Neuron (in vitro differentiated cells): ENCODE data around the gene ZDHHC18.
"Not testable (repeated sequence)": the region's sequence is repeated elsewhere in the genome, so short reads cannot be mapped to it uniquely, and the experiment has no call there.

ENCODE experiments used
- H2AFZ ChIP-seq: one replicate; pipeline ENCODE4 v1.6.1; 2013; ENCODE audit warnings: low read depth, mild to moderate bottlenecking, inconsistent platforms, low read length, moderate library complexity
- H3K27me3 ChIP-seq: one replicate; pipeline ENCODE4 v1.6.1; 2013; ENCODE audit warnings: low read length; ENCODE audit not compliant: insufficient read depth
- H3K36me3 ChIP-seq: one replicate; pipeline ENCODE4 v1.6.1; 2013; ENCODE audit warnings: low read length; ENCODE audit not compliant: insufficient read depth
- H3K4me1 ChIP-seq: one replicate; pipeline ENCODE4 v1.6.1; 2013; ENCODE audit warnings: low read length; ENCODE audit not compliant: insufficient read depth
- H3K4me3 ChIP-seq: 2 replicates; pipeline ENCODE4 v1.5.1; 2013; ENCODE audit warnings: mild to moderate bottlenecking, low read length, moderate library complexity
- H3K9me3 ChIP-seq: one replicate; pipeline ENCODE4 v1.6.1; 2013; ENCODE audit warnings: low read length

ZDHHC18 gene

DNA sequence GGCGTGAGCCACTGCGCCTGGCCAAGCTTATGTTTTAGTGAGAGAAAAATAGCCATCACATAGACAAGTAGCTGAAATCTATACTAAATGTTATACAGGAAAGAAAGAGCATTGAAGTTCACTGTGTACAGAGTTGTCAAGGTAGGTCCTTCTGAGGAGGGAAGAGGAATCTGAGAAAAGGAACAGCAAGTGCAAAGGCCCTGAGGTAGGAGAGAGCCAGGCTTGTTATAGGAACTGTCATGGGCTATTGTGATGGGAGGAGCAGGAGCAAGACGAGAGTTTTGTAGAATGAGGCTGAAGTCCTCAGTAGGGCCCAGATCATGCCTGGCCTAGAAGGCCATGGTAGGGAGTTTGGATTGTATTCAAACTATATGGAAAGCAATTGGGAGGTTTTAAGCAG, 4.6 kb downstream of the ZDHHC18 start:
- Histone ChIP-seq H3K4me3 (no peak overlapping the region), H3K9me3 (no peaks in the 10 kb centered on the region), H3K36me3 (peaks cover 56% of the 10 kb centered on the region), H3K27me3 (no peaks in the 10 kb centered on the region), H2AFZ (no peak overlapping the region), H3K4me1 (peaks cover 16% of the 10 kb centered on the region)

DNA sequence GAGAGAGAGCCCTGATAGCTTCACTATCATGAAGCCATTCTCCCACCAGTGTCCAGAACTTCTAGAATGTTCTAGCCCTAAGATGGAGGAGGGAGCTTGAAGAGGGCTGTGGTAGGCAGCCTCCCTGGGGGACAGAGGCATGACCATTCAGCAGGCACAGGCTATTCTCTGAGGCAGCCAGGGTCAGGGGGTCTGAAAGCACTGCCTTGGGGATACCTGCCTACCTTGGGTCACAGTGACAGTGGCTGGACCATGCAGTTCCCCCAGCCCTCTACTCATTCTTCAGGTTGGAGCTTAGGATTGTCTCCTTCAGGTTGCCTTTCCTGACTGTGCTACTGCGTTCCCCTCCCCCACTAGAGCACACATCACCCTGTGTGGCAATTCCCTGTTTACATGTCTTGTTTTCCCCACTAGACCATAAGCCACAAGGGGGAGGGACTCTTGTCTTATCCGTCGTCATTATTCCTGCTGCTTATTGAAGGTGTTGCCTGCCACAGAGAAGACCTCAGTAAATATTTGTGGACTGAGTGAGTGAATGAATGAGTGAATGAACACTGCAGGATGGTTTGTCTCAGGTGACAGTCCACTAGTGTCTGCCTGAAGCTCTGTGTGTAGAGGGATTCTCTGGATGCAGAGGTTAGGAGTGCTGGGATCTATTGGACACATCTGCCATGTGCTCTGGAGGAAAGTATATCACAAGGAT, 5.2 kb downstream of the ZDHHC18 start:
- H3K4me1 ChIP-seq: peaks cover 14% of the 10 kb centered on the region
- no peaks in the 10 kb centered on the region for H3K9me3 ChIP-seq
- no peaks in the 10 kb centered on the region for H3K27me3 ChIP-seq
- peaks cover 58% of the 10 kb centered on the region for H3K36me3 ChIP-seq
- no peak overlapping the region for H2AFZ ChIP-seq
- no peak overlapping the region for H3K4me3 ChIP-seq

DNA sequence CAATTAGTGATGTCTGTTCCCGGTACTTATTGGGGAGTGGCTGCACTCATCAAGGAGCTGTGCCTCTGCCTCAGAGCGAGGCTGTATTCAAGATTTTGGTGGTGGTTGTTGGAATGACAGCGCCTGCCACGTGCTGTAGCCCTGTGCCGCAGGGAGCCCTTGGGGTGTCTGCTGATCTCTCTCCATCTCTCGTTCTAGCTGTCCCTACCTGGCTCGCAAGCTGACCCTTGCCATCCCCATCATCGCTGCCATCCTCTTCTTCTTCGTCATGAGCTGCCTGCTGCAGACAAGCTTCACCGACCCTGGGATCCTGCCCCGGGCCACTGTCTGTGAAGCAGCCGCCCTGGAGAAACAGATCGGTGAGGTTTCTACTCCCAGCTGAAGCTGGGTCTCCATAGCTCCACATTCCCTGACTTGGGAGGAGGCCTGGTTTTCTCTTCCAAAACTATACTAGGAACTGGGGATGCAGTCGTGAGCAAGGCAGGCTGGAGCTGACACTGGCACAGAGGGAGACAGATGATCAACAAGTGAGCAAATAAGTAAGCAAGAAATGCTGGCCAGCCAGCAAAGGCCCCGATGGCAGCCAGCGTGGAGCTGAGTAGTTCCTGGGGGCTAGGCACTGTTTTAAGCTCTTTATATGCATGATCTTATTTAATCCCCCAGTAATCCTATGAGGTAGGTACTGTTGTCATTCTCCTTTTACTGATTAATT, 5.9 kb downstream of the ZDHHC18 start:
- Histone ChIP-seq H3K36me3 (peaks cover 58% of the 10 kb centered on the region), H3K4me3 (no peak overlapping the region), H2AFZ (no peak overlapping the region), H3K9me3 (no peaks in the 10 kb centered on the region), H3K27me3 (no peaks in the 10 kb centered on the region), H3K4me1 (peaks cover 11% of the 10 kb centered on the region)

DNA sequence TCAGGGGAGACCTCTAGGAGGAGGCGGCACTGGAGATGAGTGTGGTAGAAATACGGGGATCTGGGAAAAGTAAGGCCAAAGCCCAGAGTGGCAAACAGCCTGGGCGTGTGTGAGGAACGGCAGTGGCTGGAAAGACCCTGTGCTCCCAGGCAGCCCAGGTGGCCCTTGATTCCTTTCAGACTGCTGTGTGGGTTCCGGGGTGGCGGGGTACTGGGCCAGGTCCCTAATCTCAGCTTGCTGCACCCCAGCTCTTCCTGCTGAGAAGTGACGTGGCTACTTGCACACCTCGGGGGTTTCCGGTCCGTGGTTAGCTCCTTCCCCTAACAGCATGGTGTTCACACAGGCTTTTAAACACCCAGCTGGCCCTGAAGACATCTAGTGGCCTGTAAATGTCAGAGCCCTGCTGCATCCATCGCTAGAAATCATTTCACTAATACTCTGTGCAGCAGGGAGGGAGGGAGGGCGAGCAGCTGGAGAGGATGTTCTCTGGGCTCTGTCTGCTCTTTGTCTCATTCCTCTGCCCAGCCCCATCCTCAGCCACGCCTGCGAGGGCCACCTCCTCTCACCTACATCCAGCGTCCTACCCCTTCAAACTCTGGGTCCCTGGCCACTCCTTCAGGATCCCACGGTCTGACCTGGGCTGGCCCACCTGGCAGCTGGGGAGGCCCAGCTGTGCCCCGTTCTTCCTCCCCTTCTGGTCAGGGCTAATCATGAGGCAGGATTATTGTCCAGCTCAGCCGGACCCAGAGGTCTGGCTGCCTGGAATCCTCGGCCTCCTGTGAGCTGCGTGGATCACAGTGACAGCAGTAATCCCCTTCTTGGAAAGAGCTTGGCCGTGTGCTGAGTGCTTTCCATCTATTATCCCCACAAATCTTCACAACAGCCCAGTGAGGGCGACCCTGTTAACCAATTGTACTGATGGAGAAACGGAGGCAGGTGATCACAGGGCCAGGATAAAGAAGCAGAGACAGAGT, 7.2 kb downstream of the ZDHHC18 start:
- Histone ChIP-seq H3K27me3 (no peaks in the 10 kb centered on the region), H3K4me1 (no peaks in the 10 kb centered on the region), H2AFZ (no peak overlapping the region), H3K9me3 (no peaks in the 10 kb centered on the region), H3K4me3 (no peak overlapping the region), H3K36me3 (peaks cover 62% of the 10 kb centered on the region)

DNA sequence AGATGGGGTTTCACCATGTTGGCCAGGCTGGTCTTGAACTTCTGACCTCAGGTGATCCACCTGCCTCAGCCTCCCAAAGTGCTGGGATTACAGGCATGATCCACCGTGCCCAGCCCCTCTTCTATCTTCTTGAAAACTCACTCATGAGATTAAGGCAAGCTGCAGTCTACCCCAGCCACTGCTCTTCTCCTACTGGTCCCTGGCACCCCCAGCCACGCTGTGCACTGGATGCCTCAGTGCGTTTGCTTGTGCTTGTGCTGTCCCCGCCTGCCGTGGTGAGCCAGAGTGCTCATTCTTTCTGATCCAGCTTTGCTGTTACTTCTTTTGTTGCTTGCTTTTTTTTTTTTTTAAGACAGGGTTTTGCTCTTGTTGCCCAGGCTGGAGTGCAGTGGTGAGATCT, 11.2 kb downstream of the ZDHHC18 start:
- not testable (repeated sequence) for H3K4me3 ChIP-seq, H2AFZ ChIP-seq, H3K4me1 ChIP-seq, H3K27me3 ChIP-seq, H3K9me3 ChIP-seq
- H3K36me3 ChIP-seq: peaks cover 61% of the 10 kb centered on the region

DNA sequence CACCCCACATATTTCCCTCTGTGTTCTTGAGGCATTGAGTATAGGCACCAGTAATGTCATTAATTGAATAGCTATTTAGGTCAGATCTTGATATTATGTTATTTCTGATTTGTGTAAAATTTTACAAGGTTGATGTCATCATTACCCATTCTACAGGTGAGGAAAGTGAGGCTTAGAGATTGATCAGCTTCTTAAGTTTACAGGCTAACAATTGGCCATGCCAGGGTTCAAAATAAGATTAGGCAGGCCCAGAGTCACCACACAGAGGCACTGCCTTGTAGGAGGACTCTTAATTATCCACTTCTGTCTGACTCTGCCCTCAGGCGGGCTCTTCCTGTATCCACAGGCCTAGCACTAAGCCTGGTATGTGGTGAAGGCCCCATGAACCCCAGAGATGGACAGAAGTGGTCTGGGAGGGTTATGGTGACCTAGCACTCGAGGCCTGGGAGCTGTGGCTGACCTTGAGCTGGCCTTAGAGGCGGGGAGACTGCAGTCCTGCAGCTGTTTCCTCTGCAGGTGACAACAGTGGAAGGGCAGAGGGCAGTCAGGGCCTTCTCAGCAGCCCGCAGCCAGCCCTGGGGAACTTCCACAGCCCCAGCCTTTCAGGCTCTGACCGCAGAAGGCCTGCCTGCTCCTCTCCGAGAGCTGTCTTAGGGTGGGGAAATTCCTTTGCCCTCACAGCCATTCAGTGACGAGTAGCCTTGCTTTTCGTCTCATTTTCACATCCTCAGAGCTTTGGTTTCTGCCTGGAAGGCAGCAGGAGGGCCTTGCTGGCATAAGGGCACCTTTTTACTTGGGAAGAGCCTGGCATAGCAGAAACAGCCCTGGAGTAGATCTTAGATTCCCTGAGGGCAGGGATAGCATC, 12.2 kb downstream of the ZDHHC18 start:
- Histone ChIP-seq H2AFZ (no peak overlapping the region), H3K4me1 (no peaks in the 10 kb centered on the region), H3K36me3 (peaks cover 52% of the 10 kb centered on the region), H3K4me3 (no peak overlapping the region), H3K9me3 (no peaks in the 10 kb centered on the region), H3K27me3 (no peaks in the 10 kb centered on the region)

DNA sequence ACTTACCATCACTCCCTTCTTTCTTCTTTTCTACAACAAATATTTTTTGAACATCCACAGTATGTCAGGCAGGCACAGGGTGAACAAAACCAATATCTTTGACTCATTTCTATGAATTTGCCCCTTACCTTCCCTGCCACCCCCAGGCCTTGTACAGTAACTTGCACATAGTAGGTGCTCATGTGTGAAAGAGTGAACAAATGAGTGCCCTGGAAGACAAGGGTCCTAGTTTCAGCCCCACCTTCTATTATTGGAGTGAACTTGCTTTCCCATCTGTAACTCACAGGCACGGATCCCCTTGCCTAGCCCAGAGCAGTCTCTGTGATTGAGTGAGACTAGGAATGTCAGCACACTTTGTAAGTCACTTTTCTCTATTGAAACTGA, 12.8 kb downstream of the ZDHHC18 start:
- H3K4me1 ChIP-seq: no peaks in the 10 kb centered on the region
- no peak overlapping the region for H2AFZ ChIP-seq
- H3K4me3 ChIP-seq: no peak overlapping the region
- no peaks in the 10 kb centered on the region for H3K27me3 ChIP-seq
- H3K9me3 ChIP-seq: no peaks in the 10 kb centered on the region
- peaks cover 46% of the 10 kb centered on the region for H3K36me3 ChIP-seq

DNA sequence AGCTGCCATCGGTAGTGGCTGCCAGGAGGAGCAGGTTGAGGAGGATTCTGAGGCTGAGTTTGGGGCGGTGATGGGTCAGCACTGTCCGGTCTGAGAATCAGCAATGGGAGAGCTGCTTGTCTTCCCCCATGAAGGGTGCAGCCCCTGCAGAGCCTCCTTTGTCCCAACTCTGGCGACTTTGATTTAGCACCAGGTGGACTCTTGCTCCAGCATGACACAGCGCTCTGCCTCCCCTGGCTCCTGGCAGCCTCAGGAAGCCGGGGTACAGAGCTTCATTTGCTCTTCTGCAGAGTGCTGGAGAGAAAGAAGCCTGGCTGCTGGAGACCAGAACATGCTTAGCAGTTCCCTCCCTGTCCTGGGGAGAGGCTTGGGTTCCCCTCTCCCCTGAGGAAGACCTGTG, 13.3 kb downstream of the ZDHHC18 start:
- Histone ChIP-seq H3K4me3 (no peak overlapping the region), H2AFZ (no peak overlapping the region), H3K36me3 (peaks cover 42% of the 10 kb centered on the region), H3K9me3 (no peaks in the 10 kb centered on the region), H3K27me3 (no peaks in the 10 kb centered on the region), H3K4me1 (no peaks in the 10 kb centered on the region)

DNA sequence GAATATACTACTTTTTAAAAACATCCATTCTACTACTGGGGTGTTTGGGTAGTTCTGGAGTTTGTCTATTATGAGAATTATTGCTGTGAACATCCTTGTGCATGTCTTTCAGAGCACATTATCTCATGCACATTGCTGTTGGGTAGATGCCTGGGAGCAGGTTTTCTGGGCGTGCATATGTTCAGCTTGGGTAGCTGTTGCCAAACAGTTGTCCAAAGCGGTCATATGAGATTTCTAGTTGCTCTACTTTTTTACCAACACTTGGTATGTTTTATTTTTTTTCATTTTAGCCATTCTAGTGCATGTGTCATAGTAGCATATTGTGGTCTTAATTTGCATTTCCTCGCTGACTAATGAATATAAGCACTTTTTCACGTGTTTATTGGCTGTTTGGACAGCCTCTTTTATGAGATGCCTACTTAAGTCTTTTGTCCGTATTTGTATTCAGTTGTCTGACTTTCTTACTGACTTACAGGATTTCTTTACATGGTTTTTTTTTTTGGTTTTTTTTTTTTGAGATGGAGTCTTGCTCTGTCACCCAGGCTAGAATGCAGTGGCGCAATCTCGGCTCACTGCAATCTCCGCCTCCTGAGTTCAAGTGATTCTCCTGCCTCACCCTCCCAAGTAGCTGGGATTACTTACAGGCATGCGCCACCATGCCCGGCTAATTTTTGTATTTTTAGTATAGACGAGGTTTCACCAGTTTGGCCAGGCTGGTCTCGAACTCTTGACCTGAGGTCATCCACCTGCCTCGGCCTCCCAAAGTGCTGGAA, 18.1 kb downstream of the ZDHHC18 start:
- Histone ChIP-seq H3K27me3 (no peaks in the 10 kb centered on the region), H3K36me3 (peaks cover 38% of the 10 kb centered on the region), H3K4me1 (no peaks in the 10 kb centered on the region), H3K4me3 (no peak overlapping the region), H2AFZ (no peak overlapping the region), H3K9me3 (no peaks in the 10 kb centered on the region)

DNA sequence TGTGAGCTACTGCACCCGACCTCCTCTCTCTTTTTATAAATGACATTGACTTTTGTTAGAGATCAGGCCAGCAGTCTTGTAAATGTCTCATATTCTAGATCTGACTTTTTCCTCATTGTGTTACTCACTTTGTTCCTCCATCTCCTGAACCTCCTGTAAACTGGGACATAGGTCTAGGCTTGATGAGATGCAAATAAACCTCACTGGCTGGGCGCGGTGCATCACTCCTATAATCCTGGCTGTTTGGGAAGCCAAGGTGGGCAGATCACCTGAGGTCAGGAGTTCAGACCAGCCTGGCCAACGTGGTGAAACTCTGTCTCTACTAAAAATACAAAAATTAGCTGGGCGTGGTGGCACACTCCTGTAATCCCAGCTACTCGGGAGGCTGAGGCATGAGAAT, 21.3 kb downstream of the ZDHHC18 start:
- H3K4me1 ChIP-seq, H3K9me3 ChIP-seq, H3K4me3 ChIP-seq, H2AFZ ChIP-seq, H3K27me3 ChIP-seq: not testable (repeated sequence)
- peaks cover 51% of the 10 kb centered on the region for H3K36me3 ChIP-seq

DNA sequence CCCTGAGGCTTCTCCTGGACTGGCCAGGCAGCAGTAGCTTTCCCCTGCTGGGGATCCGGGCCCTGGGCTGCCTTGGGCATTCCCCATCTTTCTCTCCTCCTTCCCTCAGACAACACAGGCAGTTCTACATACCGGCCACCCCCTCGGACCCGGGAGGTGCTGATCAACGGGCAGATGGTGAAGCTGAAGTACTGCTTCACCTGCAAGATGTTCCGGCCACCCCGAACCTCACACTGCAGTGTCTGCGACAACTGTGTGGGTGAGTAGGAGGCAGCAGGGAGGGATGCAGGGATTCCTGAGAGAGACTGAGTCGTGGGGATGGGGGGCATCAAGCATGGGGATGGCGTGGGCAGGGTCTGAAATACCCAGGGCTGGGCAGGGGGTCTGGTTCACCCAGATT, 22.0 kb downstream of the ZDHHC18 start:
- H3K4me1 ChIP-seq: no peaks in the 10 kb centered on the region
- H2AFZ ChIP-seq: no peak overlapping the region
- no peaks in the 10 kb centered on the region for H3K9me3 ChIP-seq
- peaks cover 57% of the 10 kb centered on the region for H3K36me3 ChIP-seq
- no peaks in the 10 kb centered on the region for H3K27me3 ChIP-seq
- no peak overlapping the region for H3K4me3 ChIP-seq
